Kidney (tissue), 14 donors: ENCODE results near the gene SMTN. TPM values are rescaled to one million over a fixed set of nuclear protein-coding genes. Genes with fewer than 3 reads are reported as not detected.

Experiments
- DNase-seq, 5 donors: peaks; one replicate each; pipeline ENCODE4 v3.0.0-alpha.2; 2013 to 2020
- FAIRE-seq: peaks from 2 replicates; lab custom pipeline; 2012; peaks lifted over from hg19 to GRCh38; lab: Jason Lieb, UNC
- H3K27ac ChIP-seq, 2 donors: one replicate each; pipeline ENCODE4 v1.7.0; 2013; ENCODE audit warnings: low read depth in 2 of 2, low read length in 2 of 2, inconsistent platforms in 1 of 2
- H3K27me3 ChIP-seq: one replicate; pipeline ENCODE4 v1.7.1; 2013; ENCODE audit warnings: low read length, inconsistent platforms; ENCODE audit not compliant: control insufficient read depth, insufficient read depth
- H3K36me3 ChIP-seq, 3 donors: one replicate each; pipeline versions ENCODE4 v1.7.0 to v1.7.1; 2013; ENCODE audit warnings: low read length in 3 of 3, control low read depth in 1 of 3, inconsistent platforms in 1 of 3; ENCODE audit not compliant: insufficient read depth in 3 of 3, control insufficient read depth in 2 of 3
- H3K4me1 ChIP-seq, 3 donors: one replicate each; pipeline versions ENCODE4 v1.7.0 to v1.7.1; 2013; ENCODE audit warnings: low read length in 3 of 3, inconsistent platforms in 1 of 3, low read depth in 1 of 3; ENCODE audit not compliant: control insufficient read depth in 2 of 3, insufficient read depth in 2 of 3
- H3K4me3 ChIP-seq, 3 donors: one replicate each; pipeline versions ENCODE4 v1.7.0 to v1.8.1; 2013; ENCODE audit warnings: low read length in 3 of 3, control low read depth in 1 of 3, inconsistent platforms in 1 of 3
- H3K9ac ChIP-seq, 3 donors: one replicate each; pipeline versions ENCODE4 v1.7.0 to v1.7.1; 2013; ENCODE audit warnings: low read length in 3 of 3, control low read depth in 1 of 3, inconsistent platforms in 1 of 3
- H3K9me3 ChIP-seq, 3 donors: one replicate each; pipeline versions ENCODE4 v1.7.0 to v1.7.1; 2013; ENCODE audit warnings: low read length in 3 of 3, control low read depth in 1 of 3, inconsistent platforms in 1 of 3; ENCODE audit not compliant: control insufficient read depth in 2 of 3, insufficient read depth in 1 of 3
- intact Hi-C: fragments of 100-400 bp; cut with DNase I; formaldehyde crosslinking; loops from one replicate; pipeline ENCODE4 v1.11.1; 2022
- polyA plus RNA-seq: library from polyadenylated mRNA; stranded (reverse); fragments of 350-450 nt; fragmentation: Illumina TruSeq; extraction: RNeasy Lipid Tissue Mini Kit (QIAGEN cat#74804); gene quantifications from one replicate; pipeline ENCODE4 v1.2.3, GENCODE V29; 2014; ENCODE audit warnings: low read depth, low replicate concordance; ENCODE audit not compliant: insufficient read depth
- total RNA-seq: library from RNA; stranded (reverse); fragmentation: NEBNext Ultra II Directional; extraction: Animal tissue kit (Norgen Biotek cat#: 25700); gene quantifications from one replicate; pipeline ENCODE4 v1.2.1, GENCODE V29; 2021
- TF ChIP-seq, protein P1 (sequence below): IDR thresholded peaks from 3 replicates; pipeline ENCODE4 v1.5.1; 2012; ENCODE audit warnings: mild to moderate bottlenecking, moderate library complexity, borderline replicate concordance; ENCODE audit not compliant: insufficient read depth; ENCODE audit errors: extremely low read depth
- donor health status: control.
- donor health status: control.
- donor health status: control.
- donor health status: control.
- donor health status: control.
- donor health status: DM: yes; HTN: yes; CAD: no.
- donor health status: Normal renal cell carcinoma (clear cell type).

Gene SMTN
- total and polyA plus RNA-seq, 2 donors from 2014 or later, result 64.4 to 67.7 TPM

DNA sequence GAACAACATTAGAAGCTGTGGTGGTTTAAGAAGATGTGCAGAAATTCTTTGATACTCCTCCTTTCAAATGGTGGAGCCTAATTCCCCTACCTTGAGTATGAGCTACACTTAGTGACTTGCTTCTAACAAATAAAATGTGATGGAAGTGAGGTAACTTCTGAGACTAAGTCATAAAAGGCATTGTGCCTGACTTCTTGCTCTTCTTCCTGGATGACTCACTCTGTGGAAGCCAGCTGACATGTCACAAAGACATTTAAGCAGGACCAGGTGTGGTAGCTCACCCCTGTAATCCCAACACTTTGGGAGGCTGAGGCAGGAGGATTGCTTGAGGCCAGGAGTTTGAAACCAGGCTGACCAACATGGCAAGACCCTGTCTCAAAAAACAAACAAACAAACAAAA lies 63.1 kb downstream of the SMTN start:
- H3K9ac ChIP-seq, result no peak overlapping the region
- FAIRE-seq, result no peak

DNA sequence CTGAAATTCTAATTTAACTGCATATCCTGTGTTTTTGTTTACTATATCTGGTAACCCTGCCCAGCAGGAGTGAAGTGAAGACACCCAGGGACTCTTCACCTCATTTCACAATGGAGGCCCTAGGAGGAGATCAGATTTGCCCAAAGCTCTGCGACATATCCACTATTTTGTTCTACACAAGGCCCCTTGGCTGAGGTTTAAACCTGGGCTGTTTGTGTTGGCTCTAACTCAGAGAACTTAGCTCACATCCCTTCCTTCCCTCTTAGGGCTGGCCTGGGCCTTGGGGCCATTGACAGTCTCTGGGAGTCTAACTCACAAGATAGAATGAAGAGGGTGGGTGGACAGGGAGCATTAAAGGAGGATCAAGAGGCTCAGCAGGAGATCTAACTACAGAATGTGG lies 67.4 kb downstream of the SMTN start:
- H3K4me3 ChIP-seq, result no peak overlapping the region
- H3K36me3 ChIP-seq, result no peaks in the 10 kb centered on the region
- intact Hi-C loops, result no loop called here
- no peak overlapping the region for H3K27ac ChIP-seq
- H3K9ac ChIP-seq, result no peak overlapping the region
- H3K27me3 ChIP-seq, result no peaks in the 10 kb centered on the region
- TF ChIP-seq, protein P1, sequence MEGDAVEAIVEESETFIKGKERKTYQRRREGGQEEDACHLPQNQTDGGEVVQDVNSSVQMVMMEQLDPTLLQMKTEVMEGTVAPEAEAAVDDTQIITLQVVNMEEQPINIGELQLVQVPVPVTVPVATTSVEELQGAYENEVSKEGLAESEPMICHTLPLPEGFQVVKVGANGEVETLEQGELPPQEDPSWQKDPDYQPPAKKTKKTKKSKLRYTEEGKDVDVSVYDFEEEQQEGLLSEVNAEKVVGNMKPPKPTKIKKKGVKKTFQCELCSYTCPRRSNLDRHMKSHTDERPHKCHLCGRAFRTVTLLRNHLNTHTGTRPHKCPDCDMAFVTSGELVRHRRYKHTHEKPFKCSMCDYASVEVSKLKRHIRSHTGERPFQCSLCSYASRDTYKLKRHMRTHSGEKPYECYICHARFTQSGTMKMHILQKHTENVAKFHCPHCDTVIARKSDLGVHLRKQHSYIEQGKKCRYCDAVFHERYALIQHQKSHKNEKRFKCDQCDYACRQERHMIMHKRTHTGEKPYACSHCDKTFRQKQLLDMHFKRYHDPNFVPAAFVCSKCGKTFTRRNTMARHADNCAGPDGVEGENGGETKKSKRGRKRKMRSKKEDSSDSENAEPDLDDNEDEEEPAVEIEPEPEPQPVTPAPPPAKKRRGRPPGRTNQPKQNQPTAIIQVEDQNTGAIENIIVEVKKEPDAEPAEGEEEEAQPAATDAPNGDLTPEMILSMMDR, result no peak
- no peaks in the 10 kb centered on the region for H3K9me3 ChIP-seq
- H3K4me1 ChIP-seq, result peaks cover 0 to 7% (median 6%) of the 10 kb centered on the region in 3 donors
- DNase-seq, result no peak
- FAIRE-seq, result no peak

More for the DNA sequence above, 63.1 kb downstream of the SMTN start:
- H3K27ac ChIP-seq, result no peak overlapping the region
- intact Hi-C loops, result no loop called here
- DNase-seq, result no peak
- no peak overlapping the region for H3K4me3 ChIP-seq
- H3K27me3 ChIP-seq, result no peaks in the 10 kb centered on the region
- no peaks in the 10 kb centered on the region for H3K9me3 ChIP-seq
- TF ChIP-seq, protein P1, result no peak
- H3K4me1 ChIP-seq, result peaks cover 0 to 12% (median 6%) of the 10 kb centered on the region in 3 donors
- no peaks in the 10 kb centered on the region for H3K36me3 ChIP-seq

DNA sequence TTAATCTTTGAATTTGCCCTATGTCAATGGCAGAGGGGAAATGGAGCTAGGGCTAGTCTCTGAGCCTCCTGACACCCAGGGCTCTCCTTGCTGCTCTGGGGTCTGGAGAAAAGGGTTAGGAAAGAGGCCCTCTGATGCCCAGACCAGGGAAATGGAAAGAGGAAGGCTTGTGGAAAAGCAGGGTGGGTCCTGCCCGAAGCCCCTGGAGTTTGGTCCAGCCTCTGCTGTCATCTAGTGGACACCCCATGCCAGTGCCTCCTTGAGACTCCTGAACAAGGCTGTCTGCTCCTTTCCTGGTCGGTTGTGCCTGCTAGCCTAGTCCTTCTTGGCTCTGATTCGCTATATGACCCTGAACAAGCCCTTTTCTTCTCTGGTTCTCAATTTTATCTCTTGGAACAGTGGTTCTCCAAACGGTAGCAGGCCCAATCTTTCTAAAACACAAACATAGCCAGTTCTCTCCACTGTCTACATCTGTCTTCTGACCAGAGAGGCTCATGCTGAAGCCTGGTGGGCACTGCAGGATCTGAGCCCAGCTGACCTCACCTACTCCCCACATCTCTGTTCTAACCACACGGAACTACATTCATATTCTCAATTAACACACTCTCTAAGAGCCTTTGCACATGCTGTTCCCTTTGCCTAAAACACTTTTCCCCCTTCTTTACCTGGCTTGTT lies 68.0 kb downstream of the SMTN start:
- Histone ChIP-seq H3K36me3 (no peaks in the 10 kb centered on the region), H3K9ac (no peak overlapping the region), H3K9me3 (no peaks in the 10 kb centered on the region)

More for the DNA sequence above, 68.0 kb downstream of the SMTN start:
- Histone ChIP-seq H3K27ac (no peak overlapping the region), H3K27me3 (no peaks in the 10 kb centered on the region), H3K4me1 (peaks cover 0 to 7% (median 6%) of the 10 kb centered on the region in 3 donors), H3K4me3 (no peak overlapping the region)
- TF ChIP-seq, protein P1, result peak; percentile 91
- FAIRE-seq (no peak), DNase-seq (peak; percentile 72 to 85 (median 80))
- intact Hi-C loops, result no loop called here
